Stimulated activated CD8-positive, alpha-beta memory T cell treated with anti-CD3 and anti-CD28 coated beads, Interleukin-7, amount 100 ng/mL, for 48 hours (primary cell): Measurements from ENCODE around the gene KIF25.

Source experiments
- DNase-seq, 2 donors: peaks; one replicate each; pipeline ENCODE4 v3.0.0-alpha.2; 2020; ENCODE audit warnings: low read depth in 1 of 2; ENCODE audit errors: extremely low read depth in 1 of 2

The KIF25 gene

DNA sequence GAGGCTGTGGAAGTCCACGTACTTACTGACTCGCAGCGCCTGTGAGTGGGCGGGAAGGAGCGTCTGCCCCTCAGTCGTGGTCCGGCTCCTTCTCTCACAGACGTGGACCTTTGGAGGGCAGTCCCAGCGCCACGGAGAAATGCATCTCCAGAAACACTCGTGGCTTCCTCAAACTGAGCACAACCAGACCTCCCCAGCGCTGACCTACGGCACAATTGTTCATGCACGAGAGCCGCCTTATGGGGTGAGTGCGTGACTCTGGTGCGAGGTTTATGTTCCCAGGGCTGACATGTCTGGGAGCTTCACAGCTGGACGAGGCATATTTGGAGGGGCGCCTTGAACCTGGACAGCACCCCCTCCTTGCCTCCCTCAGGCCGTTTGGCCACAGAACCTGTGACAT, 51.8 kb downstream of the KIF25 start:
- DNase-seq = no peak

DNA sequence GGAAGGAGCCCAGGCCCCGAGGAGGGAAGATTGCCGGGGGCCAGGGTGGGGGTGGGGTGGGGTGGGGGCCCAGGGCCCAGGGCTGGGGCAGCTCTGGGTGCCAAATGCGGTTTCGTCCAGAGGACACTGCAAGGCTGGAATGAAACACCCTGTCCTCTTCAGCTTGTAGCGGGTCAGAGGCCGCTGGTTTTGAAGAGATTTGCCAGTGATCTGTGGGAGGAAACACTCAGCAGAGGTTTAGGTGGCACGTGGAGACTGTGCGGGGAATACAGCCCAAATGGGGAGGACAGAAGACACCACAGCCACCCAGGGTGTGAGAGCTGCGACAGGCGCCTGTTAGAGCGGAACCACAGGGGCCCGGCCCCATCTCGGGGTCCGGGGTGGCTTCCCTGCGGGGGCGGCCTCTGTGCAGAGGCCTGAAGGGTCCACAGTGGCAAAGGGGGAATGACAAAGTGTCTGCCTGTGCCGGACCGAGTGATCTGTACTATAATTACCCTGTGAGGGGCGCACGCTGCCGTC, 52.3 kb downstream of the KIF25 start:
- DNase-seq = no peak

- no peak for DNase-seq
Observed at GRCh38 chr6:168050225-168050880, 52.9 kb downstream of the KIF25 start.

GRCh38 chr6:168050881-168051586, 53.6 kb downstream of the KIF25 start:
- no peak for DNase-seq

GRCh38 chr6:168051648-168052047, 54.2 kb downstream of the KIF25 start:
- DNase-seq = no peak

DNA sequence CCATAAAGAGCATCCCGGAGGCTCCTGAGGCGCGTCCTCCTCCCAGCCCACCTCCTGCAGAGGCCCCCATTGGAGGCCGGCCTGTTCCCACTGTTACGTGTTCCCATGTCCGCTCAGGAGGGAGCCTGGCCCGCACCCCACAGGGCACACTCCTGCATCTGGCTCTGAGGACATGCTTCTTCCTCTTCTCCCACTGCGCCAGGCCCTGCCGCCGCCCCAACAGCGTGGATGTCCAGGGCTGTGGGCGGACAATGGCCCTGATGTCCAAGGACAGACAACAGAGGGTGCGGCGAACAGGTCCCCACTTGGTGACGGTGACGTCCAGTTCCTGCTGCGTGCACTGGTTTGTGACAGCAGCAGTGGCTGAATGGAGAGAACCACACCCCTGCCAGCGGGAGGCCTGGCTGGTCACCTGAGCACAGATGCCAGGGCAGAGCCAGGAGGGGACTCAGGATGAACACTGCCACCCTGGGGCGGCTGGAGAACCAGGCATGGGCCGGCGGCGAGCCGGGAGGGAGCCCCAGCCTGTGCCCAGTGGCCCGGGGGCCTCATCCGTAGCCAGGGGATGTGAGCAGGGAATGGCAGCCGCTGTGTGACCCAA, 54.9 kb downstream of the KIF25 start:
- DNase-seq = no peak

GRCh38 chr6:168053086-168053956, 55.9 kb downstream of the KIF25 start:
- no peak for DNase-seq

DNA sequence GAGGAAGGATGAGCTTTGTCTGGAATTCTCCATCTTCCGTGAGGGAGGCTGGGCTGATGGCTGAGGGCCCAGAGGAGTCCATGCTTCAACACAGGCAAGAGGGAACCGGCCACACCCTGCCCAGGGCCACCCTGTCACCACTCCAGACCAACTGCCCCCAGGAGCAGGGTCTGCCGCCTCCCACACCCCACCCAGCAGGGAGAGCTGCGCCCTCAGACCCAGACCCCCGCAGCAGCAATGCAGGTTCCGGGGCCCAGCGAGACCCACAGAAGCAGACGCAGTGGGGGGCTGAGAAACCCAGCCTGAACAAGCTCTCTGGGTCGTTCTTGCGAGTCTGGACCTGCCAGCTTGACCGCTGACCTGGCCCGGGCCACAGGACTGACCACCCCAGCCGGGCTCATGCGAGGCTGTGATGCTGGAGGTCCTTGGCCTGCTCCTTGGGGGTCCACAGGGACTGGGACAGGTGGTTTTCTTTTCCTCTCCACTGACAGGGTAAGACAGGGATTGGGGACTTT, 56.5 kb downstream of the KIF25 start:
- no peak for DNase-seq

GRCh38 chr6:168054765-168055560, 57.5 kb downstream of the KIF25 start:
- DNase-seq = no peak

DNA sequence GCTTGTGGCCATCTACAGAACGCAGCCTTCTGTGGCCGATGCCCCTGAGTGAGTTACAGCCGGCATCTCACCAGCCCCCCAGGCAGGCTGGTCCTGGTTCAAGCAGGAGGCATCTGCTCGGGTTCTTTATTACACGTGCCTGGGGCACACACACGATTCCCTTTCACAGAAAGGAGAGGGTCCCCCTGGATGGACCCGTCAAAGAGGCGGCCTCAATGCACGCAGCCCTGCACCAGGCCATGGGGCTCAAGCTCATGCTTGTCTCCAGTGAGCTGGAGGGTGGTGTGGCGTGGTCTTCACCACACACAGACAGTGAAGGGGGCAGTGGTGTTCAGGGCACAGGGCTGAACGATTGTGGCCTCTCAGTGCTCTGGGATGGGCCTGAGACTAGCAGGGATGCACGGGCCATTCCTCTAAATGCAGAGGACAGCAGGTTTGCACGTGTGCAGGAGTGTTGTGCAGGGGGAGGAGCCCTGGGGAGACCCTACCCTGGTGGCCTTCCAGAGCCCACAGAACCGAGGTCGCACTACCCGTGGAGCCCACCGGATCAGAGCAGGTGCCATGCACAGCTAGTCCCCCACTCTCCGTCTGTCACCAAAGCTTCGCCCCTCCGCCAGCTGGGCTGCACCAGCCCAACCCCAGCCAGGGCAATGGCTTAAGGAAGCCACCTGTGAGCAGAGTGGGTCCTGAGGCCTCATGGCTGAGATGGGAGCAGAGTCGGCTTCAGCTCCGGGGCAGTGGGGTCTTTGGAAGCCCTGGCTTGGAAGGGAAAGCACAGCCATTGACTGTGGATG, 58.4 kb downstream of the KIF25 start:
- DNase-seq = no peak

DNA sequence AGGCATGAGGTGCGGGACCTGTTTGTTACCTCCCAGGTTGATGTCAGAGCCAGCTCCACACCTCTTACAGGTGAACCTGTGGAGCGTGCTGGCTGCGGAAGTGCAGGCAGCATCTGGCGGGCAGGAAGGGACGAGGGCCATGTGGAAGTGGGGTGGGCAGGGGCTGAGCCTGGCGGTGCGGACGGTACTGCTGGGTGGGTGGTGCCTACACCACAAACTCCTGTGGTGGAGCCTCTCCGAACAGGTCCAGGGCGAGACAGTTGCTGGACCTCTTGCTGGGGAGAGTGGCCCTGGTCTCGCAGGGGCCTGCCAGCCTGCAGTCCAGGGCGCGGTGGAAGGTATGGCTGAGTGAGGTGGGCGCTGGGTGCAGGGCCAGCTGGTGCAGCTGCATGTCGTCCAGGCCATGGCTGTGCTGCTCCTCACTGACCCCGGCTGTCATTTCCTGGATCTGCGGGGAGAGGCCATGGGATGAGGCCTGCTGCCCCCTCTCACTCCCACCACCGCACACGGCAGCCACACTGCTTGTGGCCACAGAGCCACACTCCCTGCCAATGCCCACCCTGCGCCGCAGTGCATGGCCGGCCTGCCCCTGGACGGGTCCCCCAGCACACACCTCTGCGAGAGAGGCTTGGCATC, 59.5 kb downstream of the KIF25 start:
- DNase-seq = no peak

DNA sequence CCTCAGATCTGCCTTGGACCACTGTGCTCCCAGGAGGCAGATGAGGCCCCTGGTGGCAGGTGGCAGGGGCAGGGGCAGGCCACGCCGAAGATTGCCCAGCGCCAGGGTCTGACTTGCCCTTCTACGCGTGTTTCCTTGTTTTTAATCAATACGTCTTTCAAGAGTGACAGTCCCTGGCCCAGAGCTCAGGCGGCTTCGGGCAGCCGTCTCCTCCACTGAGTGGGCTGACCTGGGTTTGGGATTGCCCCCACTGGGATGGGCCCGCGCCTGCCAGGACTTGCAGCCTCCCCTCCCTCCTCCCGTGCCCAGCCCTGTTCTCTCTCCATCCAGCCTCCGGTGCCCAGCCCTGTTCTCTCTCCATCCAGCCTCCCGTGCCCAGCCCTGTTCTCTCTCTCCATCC, 60.4 kb downstream of the KIF25 start:
- DNase-seq = no peak

DNA sequence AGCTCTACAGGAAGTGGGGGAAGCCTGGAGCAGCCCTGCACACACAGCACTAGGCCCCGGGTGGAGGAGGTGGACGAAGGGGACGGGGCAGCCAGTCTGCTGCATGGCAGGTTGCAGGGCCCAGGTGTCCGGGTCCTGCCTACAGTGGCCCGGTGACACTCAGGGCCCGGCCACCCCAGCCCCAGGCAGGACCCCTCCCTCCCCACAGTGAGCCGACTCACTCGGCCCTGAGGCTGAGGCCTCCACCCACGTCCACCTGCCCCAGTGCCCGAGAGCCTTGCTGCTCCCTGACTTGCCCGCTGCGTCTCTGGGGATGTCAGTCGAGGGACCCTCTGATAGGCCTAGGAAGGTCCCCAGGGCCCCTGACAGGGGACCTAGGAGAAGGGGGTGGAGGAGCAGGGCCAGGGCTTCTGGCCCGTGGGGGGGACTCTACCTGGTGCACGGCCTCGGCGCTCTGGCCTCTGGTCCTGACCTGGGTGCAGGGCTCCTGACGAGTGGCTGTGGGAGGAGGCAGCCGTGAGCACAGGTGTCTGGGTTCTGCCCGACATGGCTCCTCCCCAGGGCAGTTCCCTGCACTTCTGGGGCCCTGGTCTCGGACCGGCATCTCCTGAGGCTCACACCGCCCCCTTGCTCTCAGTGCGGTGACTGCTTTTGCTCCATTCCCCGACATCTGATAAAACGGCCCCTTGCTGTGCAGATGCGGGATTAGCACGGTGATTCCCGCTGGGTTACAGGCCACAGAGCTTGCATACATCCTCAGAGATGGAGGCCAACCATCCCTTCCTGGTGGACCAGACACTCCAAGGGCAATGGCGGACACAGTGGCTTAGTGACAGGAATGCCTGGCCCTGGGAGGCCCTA, 61.5 kb downstream of the KIF25 start:
- DNase-seq = no peak

DNA sequence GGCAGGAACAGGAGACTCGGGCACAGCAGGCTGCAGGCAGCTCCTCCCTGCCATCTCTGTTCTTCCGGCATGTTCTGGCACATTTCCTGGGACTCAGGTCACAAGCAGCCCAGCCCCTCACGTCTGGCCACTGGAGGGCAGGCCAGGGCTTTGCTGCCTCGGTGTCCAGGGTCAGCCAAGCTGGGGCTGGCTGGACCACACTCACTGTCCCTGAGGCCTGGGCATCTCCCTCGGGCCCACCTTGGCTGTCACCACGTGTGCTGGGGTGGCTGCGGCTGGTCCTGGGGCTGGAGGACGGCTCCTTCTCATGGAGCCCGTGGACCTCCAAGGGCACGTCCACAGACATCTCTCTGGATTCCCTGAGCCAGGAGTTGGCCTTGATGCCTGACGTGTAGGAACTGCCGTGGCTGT, 63.1 kb downstream of the KIF25 start:
- no peak for DNase-seq

- no peak for DNase-seq
Observed at GRCh38 chr6:168061269-168062210, 64.1 kb downstream of the KIF25 start.

DNA sequence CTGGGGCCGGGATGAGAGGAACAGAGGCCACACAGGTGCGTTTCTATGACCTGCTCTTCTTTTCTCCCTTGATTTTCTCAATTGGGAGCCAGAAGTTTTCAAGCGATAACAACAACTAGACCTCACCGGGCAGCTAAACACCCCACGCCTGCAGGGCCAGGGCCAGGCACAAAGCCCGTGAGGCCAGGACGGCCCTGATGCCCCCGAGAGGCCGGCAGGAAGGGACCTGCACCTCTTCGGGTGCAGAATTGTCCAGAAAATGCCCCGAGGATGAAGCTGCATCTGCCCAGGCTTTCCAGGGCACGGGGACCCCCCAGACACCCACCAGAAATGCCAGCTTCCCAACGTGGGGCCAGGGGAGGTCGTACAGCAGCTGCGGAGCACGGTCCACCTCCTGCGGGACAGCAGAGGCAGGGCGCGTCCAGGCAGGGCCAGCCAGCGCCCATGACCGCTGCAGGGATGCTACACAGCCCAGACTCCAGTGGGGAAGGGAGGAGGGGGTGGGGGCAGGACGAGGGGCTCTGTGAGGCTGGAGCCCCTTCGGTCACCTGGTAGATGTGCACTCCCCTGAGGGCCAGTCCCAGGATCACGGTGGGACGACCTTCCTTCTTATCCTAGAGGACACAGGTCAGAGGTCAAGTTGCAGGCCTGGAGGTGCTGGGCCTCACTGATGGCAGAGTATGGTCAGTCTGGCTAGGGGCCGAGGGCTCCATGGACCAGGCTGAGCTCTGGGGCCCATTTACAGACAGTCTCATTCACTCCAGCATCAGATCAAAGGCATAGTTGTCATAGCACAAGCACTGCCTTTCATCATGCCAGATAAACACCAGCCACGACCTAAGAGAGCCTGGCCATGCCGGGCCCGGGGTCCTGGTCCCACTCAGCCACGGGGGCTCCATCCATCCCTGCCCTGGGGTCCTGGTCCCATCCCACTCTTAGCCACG, 65.1 kb downstream of the KIF25 start:
- no peak for DNase-seq
